ENCODE data around the gene DYRK1A.

DYRK1A gene

DNA sequence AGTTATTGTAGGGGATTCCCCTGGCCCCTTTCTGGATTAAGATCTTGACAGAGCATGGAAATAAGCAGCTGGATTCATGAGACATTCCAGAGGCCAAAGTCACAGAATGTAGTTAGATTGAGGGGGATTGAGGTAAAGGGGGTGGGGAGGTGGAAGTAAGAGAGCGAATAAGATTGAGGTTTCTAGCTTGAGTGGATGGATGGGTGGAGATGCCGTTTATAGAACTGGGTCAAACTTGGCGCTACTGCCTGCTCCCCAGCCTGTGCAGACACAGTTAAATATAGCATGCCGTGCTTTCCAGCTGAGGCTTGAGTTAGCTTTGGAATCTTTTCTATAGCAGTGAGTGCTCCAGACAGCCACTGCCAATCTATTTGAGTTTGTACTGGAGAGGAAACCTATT lies 85.7 kb downstream of the DYRK1A start:
- DNase-seq, result peak; percentile 60

DNA sequence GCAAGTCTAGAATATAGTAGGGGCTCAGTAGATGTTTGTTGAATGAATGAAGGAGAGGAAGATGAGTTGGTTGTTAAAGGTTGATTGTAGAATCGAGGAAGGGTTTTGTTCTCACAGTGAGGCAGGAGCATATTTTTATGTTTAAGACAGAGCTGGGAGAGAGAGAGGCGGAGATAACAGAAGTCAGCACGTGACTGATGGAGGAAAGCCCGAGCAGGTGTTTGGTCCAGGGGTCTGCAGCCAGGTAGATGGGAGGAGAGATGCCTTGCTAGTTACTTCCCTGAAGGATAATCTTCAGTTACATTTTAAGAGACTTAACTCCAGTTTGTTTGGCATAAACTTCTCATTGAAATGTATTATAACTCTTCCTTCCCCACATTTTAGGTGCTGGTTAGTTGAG lies 86.8 kb downstream of the DYRK1A start:
- DNase-seq, result no peak

- DNase-seq, result no peak
Observed at GRCh38 chr21:37454869-37455503, 88.4 kb downstream of the DYRK1A start.

- DNase-seq, result no peak
Observed at GRCh38 chr21:37455504-37455911, 88.9 kb downstream of the DYRK1A start.

- DNase-seq, result no peak
Observed at GRCh38 chr21:37458669-37459276, 92.2 kb downstream of the DYRK1A start.

DNA sequence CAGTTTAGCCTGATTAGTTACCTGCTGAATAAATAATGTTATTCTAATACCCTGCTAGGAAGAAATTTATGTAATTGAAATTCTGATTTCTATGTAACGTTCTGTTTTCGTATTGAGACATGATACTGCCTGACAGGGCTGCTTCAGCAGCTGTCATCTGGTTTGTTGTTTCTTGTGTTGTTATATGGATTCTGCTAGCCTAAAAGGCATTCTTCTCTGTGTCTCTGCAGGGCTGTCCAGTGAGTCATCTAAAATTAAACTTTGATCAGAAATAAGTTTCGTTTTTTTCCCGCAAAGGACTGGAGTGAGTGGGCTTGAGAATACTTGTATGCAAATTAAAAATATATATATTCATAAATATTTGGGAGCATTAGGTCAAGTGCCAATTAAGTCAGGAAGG lies 93.0 kb downstream of the DYRK1A start:
- no peak for DNase-seq

GRCh38 chr21:37460196-37460595 lies 93.6 kb downstream of the DYRK1A start:
- DNase-seq, result no peak

DNA sequence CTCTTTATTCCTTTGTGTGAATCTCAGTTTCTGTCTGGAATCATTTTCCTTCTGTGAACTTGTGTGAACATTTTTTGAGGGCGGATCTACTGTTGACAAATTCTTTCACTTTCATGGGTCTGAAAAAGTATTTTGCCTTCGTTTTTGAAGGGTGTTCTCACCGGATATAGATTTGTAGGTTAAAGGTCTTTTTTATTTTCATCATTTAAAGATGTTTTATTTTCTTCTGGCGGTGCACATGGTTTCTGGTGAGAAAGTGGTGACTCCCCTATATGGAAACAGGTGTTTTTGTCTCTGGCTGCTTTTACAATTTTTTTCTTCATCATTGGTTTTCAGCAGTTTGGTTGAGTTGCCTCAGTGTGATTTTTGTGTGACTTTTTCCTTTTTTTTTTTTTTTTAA lies 94.9 kb downstream of the DYRK1A start:
- no peak for DNase-seq

DNA sequence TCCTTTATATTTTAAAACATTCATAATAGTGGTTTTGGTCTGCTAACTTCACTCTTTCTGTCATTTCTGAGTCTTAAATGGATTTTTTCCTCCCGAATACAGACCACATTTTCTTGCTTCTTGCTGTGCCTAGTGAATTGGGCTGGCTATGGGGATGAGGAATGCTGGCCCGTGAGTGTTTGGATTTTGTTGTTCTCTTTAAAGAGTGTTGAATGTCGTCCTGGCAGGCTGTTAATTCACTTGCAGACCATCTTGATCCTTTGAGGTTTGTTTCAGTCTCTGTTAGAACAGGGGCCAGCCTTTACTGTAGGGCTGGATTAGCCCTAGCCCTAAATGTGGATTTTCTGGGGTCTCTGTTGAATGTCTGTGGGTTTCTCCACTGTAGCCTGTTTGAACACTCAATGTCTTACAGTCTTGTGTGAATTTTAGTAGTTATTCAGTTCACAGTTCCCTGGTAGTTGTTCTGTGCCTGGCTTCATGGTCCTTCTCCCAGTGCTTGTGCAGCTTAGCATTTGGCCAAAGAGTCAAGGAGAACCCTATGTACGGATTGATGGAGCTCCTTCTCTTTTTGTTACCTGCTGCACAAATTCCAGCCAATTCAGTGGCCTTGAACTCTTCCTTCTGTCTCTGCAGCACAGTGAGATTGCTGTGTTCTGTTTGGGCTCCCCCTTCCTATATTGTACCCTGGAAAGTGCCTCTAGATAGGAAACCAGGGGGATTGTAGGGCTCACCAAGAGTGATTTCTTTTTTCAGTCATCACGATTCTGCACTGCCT lies 95.7 kb downstream of the DYRK1A start:
- no peak for DNase-seq

DNA sequence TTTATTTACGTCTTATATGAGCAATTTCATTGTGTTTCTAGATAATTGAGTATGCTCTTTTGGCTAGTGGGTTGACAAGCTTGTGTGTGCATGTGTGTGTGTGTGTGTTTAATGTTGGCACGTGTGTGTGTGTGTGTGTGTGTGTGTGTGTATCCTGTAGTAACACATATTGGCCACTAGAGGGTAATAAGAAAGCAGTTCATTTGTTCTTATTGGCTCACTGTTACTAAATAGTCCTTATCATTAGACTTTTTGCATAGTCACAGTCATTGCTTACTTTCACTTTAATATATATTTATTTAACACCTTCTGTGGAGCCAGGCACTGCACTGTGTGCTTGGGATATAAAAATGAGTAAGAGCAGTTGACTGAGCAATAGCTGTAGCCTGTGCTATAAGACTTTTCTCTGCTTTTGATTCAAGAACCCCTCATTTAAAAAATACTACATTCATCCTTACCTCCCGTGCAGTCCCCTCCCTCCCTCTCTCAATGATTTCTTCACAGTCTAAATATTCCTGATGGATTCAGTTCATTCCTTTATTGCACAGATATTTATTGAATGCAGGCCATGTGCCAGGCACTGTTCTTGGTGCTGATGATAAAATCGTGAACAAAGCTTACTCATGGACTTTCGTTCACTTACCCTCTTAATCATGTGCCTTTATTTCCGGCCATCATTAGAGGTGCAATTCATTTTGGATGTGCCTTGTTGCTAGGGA lies 96.7 kb downstream of the DYRK1A start:
- peak; percentile 70 for DNase-seq

- DNase-seq, result no peak
Observed at GRCh38 chr21:37467082-37467481, 100.5 kb downstream of the DYRK1A start.

DNA sequence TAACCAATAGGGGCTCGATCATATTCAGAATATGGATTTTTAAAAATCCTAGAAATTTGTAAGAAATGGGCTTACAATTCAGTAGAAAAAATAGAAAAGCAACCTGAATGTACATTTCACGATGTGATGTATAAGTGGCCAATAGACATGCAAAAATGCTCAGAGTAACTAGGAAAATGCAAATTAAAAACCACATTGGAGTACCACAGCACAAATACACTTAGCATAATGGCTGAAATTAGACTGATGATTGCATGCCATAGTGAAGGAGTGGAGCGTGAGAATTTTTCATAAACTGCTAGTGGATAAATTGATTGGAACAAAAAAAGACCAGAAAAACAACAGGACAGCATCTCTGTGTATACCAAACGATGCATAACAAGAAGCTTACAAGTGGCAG lies 102.3 kb downstream of the DYRK1A start:
- DNase-seq, result no peak

GRCh38 chr21:37469441-37469840 lies 102.9 kb downstream of the DYRK1A start:
- DNase-seq, result no peak

- DNase-seq, result no peak
Observed at GRCh38 chr21:37472581-37472980, 106.0 kb downstream of the DYRK1A start.

DNA sequence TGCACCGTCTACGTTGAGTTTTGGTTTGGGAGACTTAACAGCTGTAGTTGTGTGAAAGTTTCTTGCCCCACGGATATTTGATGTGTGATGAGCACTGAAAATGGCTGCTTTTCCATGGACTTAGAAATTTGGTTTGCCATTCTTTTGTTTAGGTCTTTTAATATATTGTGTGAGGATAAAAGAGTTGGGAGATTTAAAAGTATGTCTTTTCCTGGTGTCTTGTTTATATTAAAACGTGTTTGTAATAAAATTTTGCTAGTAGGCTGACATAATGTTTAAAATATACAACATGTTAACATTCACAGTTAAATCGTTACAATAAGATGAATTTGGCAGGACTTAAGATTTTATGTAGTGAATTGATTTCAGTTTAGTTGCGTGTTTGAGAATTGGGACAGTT lies 106.9 kb downstream of the DYRK1A start:
- DNase-seq, result no peak

DNA sequence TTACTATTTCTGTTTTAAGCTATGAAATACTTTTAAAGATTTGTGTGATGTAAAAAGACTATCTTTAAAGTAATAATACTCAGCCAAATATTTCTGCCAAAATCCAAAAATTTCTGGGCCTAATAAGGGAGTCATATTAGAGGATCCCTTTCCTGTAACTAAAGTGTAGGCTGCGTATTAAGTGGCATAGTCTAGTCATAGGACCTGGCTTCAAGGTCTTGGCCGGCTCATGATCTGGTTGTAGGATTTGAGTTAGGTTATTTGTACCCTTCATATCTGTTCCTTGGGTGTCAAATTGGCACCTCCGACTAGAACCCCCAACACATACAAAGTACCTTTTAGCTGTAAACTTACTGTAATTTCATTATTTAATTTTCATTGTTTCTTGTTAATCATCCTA lies 107.8 kb downstream of the DYRK1A start:
- no peak for DNase-seq

GRCh38 chr21:37475186-37475868 lies 108.8 kb downstream of the DYRK1A start:
- no peak for DNase-seq

- no peak for DNase-seq
Observed at GRCh38 chr21:37478794-37479193, 112.2 kb downstream of the DYRK1A start.

DNA sequence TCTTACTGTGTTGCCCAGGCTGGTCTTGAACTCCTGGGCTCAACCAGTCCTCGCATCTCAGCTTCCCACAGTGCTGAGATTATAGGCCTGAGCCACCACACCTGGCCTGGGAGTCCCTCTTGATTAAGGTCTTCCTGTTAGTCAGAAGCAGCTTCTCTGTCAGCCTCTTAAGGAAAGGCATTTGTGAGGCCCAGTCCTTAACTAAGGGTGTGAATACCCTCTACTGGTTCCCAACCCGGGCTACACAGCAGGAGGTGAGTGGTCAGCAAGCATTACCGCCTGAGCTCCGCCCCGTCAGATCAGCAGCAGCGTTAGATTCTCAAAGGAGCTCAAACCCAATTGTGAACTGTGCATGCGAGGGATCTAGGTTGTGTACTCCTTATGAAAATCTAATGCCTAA lies 117.2 kb downstream of the DYRK1A start:
- DNase-seq, result no peak

GRCh38 chr21:37484535-37485474 lies 118.2 kb downstream of the DYRK1A start:
- no peak for DNase-seq

GRCh38 chr21:37489553-37489952 lies 123.0 kb downstream of the DYRK1A start:
- DNase-seq, result no peak

DNA sequence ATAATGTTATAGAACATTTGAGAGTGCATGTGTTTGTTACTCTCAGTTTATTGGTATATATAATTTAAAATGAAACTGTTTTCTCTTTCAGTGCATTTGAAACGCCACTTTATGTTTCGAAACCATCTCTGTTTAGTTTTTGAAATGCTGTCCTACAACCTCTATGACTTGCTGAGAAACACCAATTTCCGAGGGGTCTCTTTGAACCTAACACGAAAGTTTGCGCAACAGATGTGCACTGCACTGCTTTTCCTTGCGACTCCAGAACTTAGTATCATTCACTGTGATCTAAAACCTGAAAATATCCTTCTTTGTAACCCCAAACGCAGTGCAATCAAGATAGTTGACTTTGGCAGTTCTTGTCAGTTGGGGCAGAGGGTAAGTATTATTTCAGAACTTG lies 123.5 kb downstream of the DYRK1A start:
- no peak for DNase-seq
